HG03108 (cell line): ENCODE data around the gene NFKBIA.
"Not testable (repeated sequence)": the region's sequence is repeated elsewhere in the genome, so short reads cannot be mapped to it uniquely, and the experiment has no call there.

ENCODE experiments used
- ATAC-seq: cut with Tn5 transposase; IDR thresholded peaks from one replicate; pipeline ENCODE4 v1.9.1; 2021; ENCODE audit warnings: moderate library complexity; ENCODE audit not compliant: unreplicated experiment

Gene NFKBIA

GRCh38 chr14:35392103-35392502 is 12.4 kb downstream of the NFKBIA start:
- ATAC-seq, result no peak

- no peak for ATAC-seq
Observed at GRCh38 chr14:35391388-35391710, 13.2 kb downstream of the NFKBIA start.

GRCh38 chr14:35390577-35391387 is 13.8 kb downstream of the NFKBIA start:
- no peak for ATAC-seq

GRCh38 chr14:35389315-35389667 is 15.3 kb downstream of the NFKBIA start:
- no peak for ATAC-seq

GRCh38 chr14:35388656-35389314 is 15.8 kb downstream of the NFKBIA start:
- ATAC-seq, result no peak

GRCh38 chr14:35387713-35388579 is 16.6 kb downstream of the NFKBIA start:
- ATAC-seq, result no peak

- no peak for ATAC-seq
Observed at GRCh38 chr14:35387219-35387618, 17.3 kb downstream of the NFKBIA start.

- no peak for ATAC-seq
Observed at GRCh38 chr14:35386673-35387125, 17.9 kb downstream of the NFKBIA start.

- ATAC-seq, result no peak
Observed at GRCh38 chr14:35385042-35385839, 19.3 kb downstream of the NFKBIA start.

GRCh38 chr14:35384455-35385041 is 20.0 kb downstream of the NFKBIA start:
- ATAC-seq, result no peak

- no peak for ATAC-seq
Observed at GRCh38 chr14:35383569-35384454, 20.7 kb downstream of the NFKBIA start.

- ATAC-seq, result no peak
Observed at GRCh38 chr14:35380794-35381193, 23.8 kb downstream of the NFKBIA start.

GRCh38 chr14:35379234-35379933 is 25.2 kb downstream of the NFKBIA start:
- not testable (repeated sequence) for ATAC-seq

GRCh38 chr14:35378425-35379233 is 25.9 kb downstream of the NFKBIA start:
- no peak for ATAC-seq

- ATAC-seq, result no peak
Observed at GRCh38 chr14:35375558-35376025, 29.0 kb downstream of the NFKBIA start.

- no peak for ATAC-seq
Observed at GRCh38 chr14:35374263-35374712, 30.3 kb downstream of the NFKBIA start.

- ATAC-seq, result not testable (repeated sequence)
Observed at GRCh38 chr14:35373208-35373607, 31.3 kb downstream of the NFKBIA start.

GRCh38 chr14:35370969-35371368 is 33.6 kb downstream of the NFKBIA start:
- ATAC-seq, result no peak
